Measurements from ENCODE around the gene DPCD.

DPCD gene

DNA sequence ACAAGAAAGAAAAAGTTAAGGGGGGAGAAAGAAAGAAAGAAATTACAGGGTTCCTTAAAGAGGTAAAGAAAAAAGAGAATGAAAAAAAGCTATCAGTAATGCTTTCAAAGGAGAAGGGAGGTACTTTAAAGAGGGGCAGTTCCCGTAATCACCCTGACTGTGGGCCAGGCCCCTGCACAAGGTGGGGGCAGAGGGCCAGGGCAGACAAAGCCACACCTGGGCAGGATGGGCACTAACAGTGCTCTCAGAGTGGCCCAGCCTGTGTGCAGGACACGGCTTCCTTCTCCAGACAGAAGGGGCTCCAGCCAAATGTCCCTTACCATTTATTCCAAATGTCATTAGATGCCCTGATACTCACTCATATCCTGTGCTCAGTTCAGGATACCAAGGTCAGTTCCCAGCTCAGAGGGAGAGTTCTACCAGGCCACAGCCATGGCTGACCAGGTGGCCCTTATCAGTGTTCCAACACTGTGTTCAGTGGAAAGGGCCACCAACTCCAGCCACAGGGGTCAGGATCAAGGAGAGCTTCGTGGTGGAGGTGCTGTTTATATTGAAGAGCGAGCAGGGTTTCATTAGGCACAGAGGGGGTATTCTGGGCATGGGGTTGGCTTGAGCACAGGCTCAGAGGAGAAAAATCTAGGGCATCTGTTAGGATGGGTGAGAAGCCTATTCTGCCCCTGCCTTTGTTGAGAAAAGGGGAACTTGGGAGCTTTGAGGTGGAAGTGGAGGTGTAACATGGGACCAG is 29.9 kb downstream of the DPCD start:
- H3K4me3 ChIP-seq (ENCODE audit: control insufficient read depth, low read depth, low read length): no peak overlapping the region
- TF ChIP-seq, protein P1, sequence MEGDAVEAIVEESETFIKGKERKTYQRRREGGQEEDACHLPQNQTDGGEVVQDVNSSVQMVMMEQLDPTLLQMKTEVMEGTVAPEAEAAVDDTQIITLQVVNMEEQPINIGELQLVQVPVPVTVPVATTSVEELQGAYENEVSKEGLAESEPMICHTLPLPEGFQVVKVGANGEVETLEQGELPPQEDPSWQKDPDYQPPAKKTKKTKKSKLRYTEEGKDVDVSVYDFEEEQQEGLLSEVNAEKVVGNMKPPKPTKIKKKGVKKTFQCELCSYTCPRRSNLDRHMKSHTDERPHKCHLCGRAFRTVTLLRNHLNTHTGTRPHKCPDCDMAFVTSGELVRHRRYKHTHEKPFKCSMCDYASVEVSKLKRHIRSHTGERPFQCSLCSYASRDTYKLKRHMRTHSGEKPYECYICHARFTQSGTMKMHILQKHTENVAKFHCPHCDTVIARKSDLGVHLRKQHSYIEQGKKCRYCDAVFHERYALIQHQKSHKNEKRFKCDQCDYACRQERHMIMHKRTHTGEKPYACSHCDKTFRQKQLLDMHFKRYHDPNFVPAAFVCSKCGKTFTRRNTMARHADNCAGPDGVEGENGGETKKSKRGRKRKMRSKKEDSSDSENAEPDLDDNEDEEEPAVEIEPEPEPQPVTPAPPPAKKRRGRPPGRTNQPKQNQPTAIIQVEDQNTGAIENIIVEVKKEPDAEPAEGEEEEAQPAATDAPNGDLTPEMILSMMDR (IDR thresholded peaks at IDR 0.05; ENCODE audit: control insufficient read depth, insufficient read depth, low read depth, low read length, missing control alignments): no peak
- no peak for DNase-seq (ENCODE audit: low read depth)

DNA sequence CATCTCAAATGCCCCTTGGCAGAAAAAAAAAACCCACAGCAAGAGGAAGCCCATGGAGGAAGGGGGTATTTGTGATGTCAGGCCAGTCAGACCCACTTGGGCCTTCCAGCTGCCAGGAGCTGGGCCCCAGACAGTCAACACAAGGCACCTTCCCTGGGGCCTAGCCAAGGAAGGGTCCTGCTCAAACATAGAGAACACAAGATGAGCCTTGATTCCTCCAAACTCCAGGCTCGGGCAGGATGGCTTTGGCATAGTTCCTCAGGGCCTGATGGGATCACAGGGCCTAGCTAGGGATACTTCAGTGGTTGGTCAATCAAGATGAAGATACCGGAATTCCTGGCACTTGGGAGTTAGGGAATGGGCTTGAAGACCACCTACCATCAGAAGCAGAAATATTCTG is 30.8 kb downstream of the DPCD start:
- TF ChIP-seq, protein P1 (IDR thresholded peaks at IDR 0.05; ENCODE audit: control insufficient read depth, insufficient read depth, low read depth, low read length, missing control alignments): no peak
- DNase-seq (ENCODE audit: low read depth): no peak
- no peak overlapping the region for H3K4me3 ChIP-seq (ENCODE audit: control insufficient read depth, low read depth, low read length)

DNA sequence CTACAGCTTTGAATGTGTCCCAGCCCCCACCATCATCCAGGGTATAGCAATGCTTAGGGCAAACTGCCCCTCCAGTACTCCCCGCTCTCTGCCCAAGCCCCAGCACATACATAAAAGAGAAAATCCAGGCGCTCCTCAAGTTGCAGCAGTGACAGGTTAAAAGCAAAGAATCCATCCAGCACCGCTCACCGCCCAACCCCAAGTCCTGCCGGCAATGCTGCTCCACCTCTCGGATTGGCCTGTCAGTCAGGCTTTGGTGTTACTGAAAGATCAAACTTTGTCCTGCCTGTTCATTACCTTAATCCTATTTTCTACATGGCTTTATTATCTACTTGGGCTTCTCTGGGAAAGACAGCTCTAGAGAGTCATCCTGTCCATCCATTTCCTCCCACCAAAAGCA is 31.9 kb downstream of the DPCD start:
- H3K4me3 ChIP-seq (ENCODE audit: control insufficient read depth, low read depth, low read length): no peak overlapping the region
- no peak for DNase-seq (ENCODE audit: low read depth)
- TF ChIP-seq, protein P1 (IDR thresholded peaks at IDR 0.05; ENCODE audit: control insufficient read depth, insufficient read depth, low read depth, low read length, missing control alignments): no peak

DNA sequence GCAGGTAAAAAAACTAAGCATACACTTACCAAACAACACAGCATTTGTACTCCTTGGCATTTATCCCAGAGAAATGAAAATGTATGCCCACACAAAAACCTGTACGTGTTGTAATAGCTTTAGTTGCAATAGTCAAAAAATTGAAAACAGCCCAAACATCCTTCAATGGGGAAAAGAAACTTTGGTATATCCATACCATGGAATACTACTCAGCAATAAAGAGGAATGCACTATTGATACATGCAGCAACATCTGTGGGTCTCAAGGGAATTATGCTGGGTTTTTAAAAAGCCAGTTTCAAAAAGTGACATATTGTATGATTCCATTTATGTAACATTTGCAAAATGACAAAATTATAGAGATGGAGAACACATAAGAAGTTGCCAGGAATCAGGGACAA is 35.4 kb downstream of the DPCD start:
- DNase-seq (ENCODE audit: low read depth): no peak
- H3K4me3 ChIP-seq (ENCODE audit: control insufficient read depth, low read depth, low read length): no peak overlapping the region
- TF ChIP-seq, protein P1 (IDR thresholded peaks at IDR 0.05; ENCODE audit: control insufficient read depth, insufficient read depth, low read depth, low read length, missing control alignments): no peak

- H3K4me3 ChIP-seq (ENCODE audit: control insufficient read depth, low read depth, low read length): no peak overlapping the region
- TF ChIP-seq, protein P1 (IDR thresholded peaks at IDR 0.05; ENCODE audit: control insufficient read depth, insufficient read depth, low read depth, low read length, missing control alignments): no peak
- DNase-seq (ENCODE audit: low read depth): no peak
These were observed 36.5 kb downstream of the DPCD start for GRCh38 chr10:101624526-101625102.

GRCh38 chr10:101625821-101626412 is 37.8 kb downstream of the DPCD start:
- H3K4me3 ChIP-seq (ENCODE audit: control insufficient read depth, low read depth, low read length): no peak overlapping the region
- no peak for DNase-seq (ENCODE audit: low read depth)
- TF ChIP-seq, protein P1 (IDR thresholded peaks at IDR 0.05; ENCODE audit: control insufficient read depth, insufficient read depth, low read depth, low read length, missing control alignments): no peak

All from AG09309 (cell line).